Neural cell (in vitro differentiated cells): ENCODE results near the gene AEN. TPM values are rescaled to one million over a fixed set of nuclear protein-coding genes. Genes with fewer than 3 reads are reported as not detected.

Experiments used
- H2AFZ ChIP-seq: fragments of 200-600, 300-800 bp; sonication (generic), shearing (Covaris generic); 2 replicates; pipeline ENCODE4 v1.6.0; 2014; ENCODE audit warnings: low read depth, mild to moderate bottlenecking, antibody characterized with exemption, low read length, moderate library complexity
- H3F3A ChIP-seq: fragments of 200-600 bp; shearing (Covaris generic); 2 replicates; pipeline ENCODE4 v1.6.1; 2016; ENCODE audit warnings: mild to moderate bottlenecking, moderate library complexity, mixed read lengths, antibody characterized with exemption, low read length; ENCODE audit not compliant: insufficient read depth, poor library complexity, severe bottlenecking
- H3K27ac ChIP-seq: fragments of 200-600, 300-800 bp; sonication (generic), shearing (Covaris generic); 2 replicates; pipeline ENCODE4 v1.5.1; 2014; ENCODE audit warnings: mild to moderate bottlenecking, low read length, moderate library complexity
- H3K27me3 ChIP-seq: fragments of 300-800, 200-600 bp; sonication (generic), shearing (Covaris generic); 2 replicates; pipeline ENCODE4 v1.6.0; 2014; ENCODE audit warnings: mild to moderate bottlenecking, low read depth, low read length, moderate library complexity; ENCODE audit not compliant: insufficient read depth
- H3K36me3 ChIP-seq: fragments of 300-800, 200-600 bp; sonication (generic), shearing (Covaris generic); 2 replicates; pipeline ENCODE4 v1.5.1; 2014; ENCODE audit warnings: mild to moderate bottlenecking, antibody characterized with exemption, low read length, moderate library complexity; ENCODE audit not compliant: insufficient read depth
- H3K4me2 ChIP-seq: fragments of 300-800, 200-600 bp; sonication (generic), shearing (Covaris generic); 2 replicates; pipeline ENCODE4 v1.6.0; 2014; ENCODE audit warnings: mild to moderate bottlenecking, low read length
- H3K4me3 ChIP-seq: fragments of 300-800, 200-600 bp; sonication (generic), shearing (Covaris generic); 2 replicates; pipeline ENCODE4 v1.5.1; 2014; ENCODE audit warnings: mild to moderate bottlenecking, low read length, moderate library complexity
- H3K79me2 ChIP-seq: fragments of 200-600 bp; shearing (Covaris generic); replicated peaks from 2 replicates; pipeline ENCODE4 v1.6.0; 2014; ENCODE audit warnings: mild to moderate bottlenecking, low read length, moderate library complexity; ENCODE audit not compliant: insufficient read depth
- H3K9ac ChIP-seq: fragments of 300-800, 200-600 bp; sonication (generic), shearing (Covaris generic); 2 replicates; pipeline ENCODE4 v1.6.1; 2016; ENCODE audit warnings: mild to moderate bottlenecking, low read length, mixed read lengths
- H3K9me2 ChIP-seq: fragments of 200-600 bp; shearing (Covaris generic); 2 replicates; pipeline ENCODE4 v1.6.1; 2016; ENCODE audit warnings: mild to moderate bottlenecking, low read length, mixed read lengths; ENCODE audit not compliant: insufficient read depth
- H3K9me3 ChIP-seq: fragments of 200-600, 300-800 bp; sonication (generic), shearing (Covaris generic); 2 replicates; pipeline ENCODE4 v1.6.1; 2016; ENCODE audit warnings: mild to moderate bottlenecking, mixed run types, low read length, moderate library complexity, mixed read lengths
- H4K20me1 ChIP-seq: fragments of 200-600 bp; shearing (Covaris generic); 2 replicates; pipeline ENCODE4 v1.6.1; 2016; ENCODE audit warnings: mild to moderate bottlenecking, mixed run types; ENCODE audit not compliant: insufficient read depth
- CTCF ChIP-seq: fragments of 450-650 bp; IDR thresholded peaks from 2 replicates; pipeline ENCODE4 v1.5.1; 2014; ENCODE audit warnings: antibody characterized with exemption, mild to moderate bottlenecking, moderate library complexity; ENCODE audit not compliant: poor library complexity, severe bottlenecking
- EP300 ChIP-seq: fragments of 450-650 bp; conservative IDR thresholded peaks from 2 replicates; pipeline ENCODE4 v1.6.1; 2014; ENCODE audit warnings: antibody characterized with exemption, mild to moderate bottlenecking, moderate library complexity; ENCODE audit not compliant: poor library complexity, severe bottlenecking
- EZH2 ChIP-seq: fragments of 200-600, 300-800 bp; shearing (Covaris generic), sonication (generic); IDR thresholded peaks from 2 replicates; pipeline ENCODE4 v1.6.1; 2014; ENCODE audit warnings: antibody characterized with exemption, low read length, borderline replicate concordance, mild to moderate bottlenecking; ENCODE audit not compliant: insufficient read depth, poor library complexity, severe bottlenecking
- MXI1 ChIP-seq: fragments of 450-650 bp; conservative IDR thresholded peaks from 2 replicates; pipeline ENCODE4 v1.6.1; 2014; ENCODE audit warnings: antibody characterized with exemption, mild to moderate bottlenecking; ENCODE audit not compliant: poor library complexity, severe bottlenecking
- RAD21 ChIP-seq: fragments of 450-650 bp; conservative IDR thresholded peaks from 2 replicates; pipeline ENCODE4 v1.6.1; 2014; ENCODE audit warnings: antibody characterized with exemption, mild to moderate bottlenecking, moderate library complexity
- REST ChIP-seq: IDR thresholded peaks from 2 replicates; pipeline ENCODE4 v1.6.1; 2012; ENCODE audit warnings: borderline replicate concordance
- SMC3 ChIP-seq: fragments of 450-650 bp; conservative IDR thresholded peaks from 2 replicates; pipeline ENCODE4 v1.6.1; 2014; ENCODE audit warnings: antibody characterized with exemption, mild to moderate bottlenecking, moderate library complexity; ENCODE audit not compliant: poor library complexity
- TAF1 ChIP-seq: IDR thresholded peaks from 2 replicates; pipeline ENCODE4 v1.6.1; 2012; ENCODE audit warnings: low read depth
- polyA plus RNA-seq: library from polyadenylated mRNA; depleted of rRNA; stranded (reverse); fragments of >200 nt; gene quantifications from 2 replicates; pipeline ENCODE4 v1.2.3, GENCODE V29; 2014

AEN gene
- polyA plus RNA-seq, 1 donor from 2014 or later, result 17.2 TPM

- no peak overlapping the region for H3K4me3 ChIP-seq
- no peaks in the 10 kb centered on the region for H3F3A ChIP-seq
- H3K9me3 ChIP-seq, result no peaks in the 10 kb centered on the region
- no peak overlapping the region for H3K9ac ChIP-seq
- TF ChIP-seq EP300 (no peak), MXI1 (no peak), REST (no peak), EZH2 (no peak)
- H3K27me3 ChIP-seq, result no peaks in the 10 kb centered on the region
- H3K36me3 ChIP-seq, result peaks cover 8% of the 10 kb centered on the region
- no peak overlapping the region for H3K27ac ChIP-seq
- no peaks in the 10 kb centered on the region for H3K79me2 ChIP-seq
- H3K9me2 ChIP-seq, result no peaks in the 10 kb centered on the region
- H3K4me2 ChIP-seq, result no peak overlapping the region
- H4K20me1 ChIP-seq, result no peaks in the 10 kb centered on the region
- no peak overlapping the region for H2AFZ ChIP-seq
Observed at GRCh38 chr15:88634449-88634848, 13.3 kb downstream of the AEN start.

GRCh38 chr15:88635318-88635717, 14.2 kb downstream of the AEN start:
- Histone ChIP-seq H3K4me3 (no peak overlapping the region), H3K36me3 (peaks cover 8% of the 10 kb centered on the region), H3K9me2 (no peaks in the 10 kb centered on the region), H3K27me3 (no peaks in the 10 kb centered on the region), H3K4me2 (no peak overlapping the region), H3K79me2 (no peaks in the 10 kb centered on the region), H3K9ac (no peak overlapping the region), H2AFZ (no peak overlapping the region), H4K20me1 (no peaks in the 10 kb centered on the region), H3K27ac (no peak overlapping the region), H3K9me3 (no peaks in the 10 kb centered on the region), H3F3A (no peaks in the 10 kb centered on the region)
- TF ChIP-seq RAD21 (no peak), EZH2 (no peak), CTCF (no peak), REST (no peak), SMC3 (no peak), MXI1 (no peak), TAF1 (no peak)
